Activated T-cell treated with anti-CD3 and anti-CD28 coated beads, Interleukin-2, amount 50 U/mL, for 72 hours (primary cell): ENCODE measurements around the gene DSG1. TPM values are rescaled to one million over a fixed set of nuclear protein-coding genes. Genes with fewer than 3 reads are reported as not detected.

ENCODE experiments used
- ATAC-seq, 2 donors: fragments of 150-1000 bp; cut with Tn5 transposase; replicated peaks in 1 of 2; 2 replicates each; pipeline ENCODE4 v1.10.0; 2021; ENCODE audit warnings: moderate library complexity in 2 of 2, mild to moderate bottlenecking in 1 of 2
- DNase-seq, 2 donors: peaks; one replicate each; pipeline ENCODE4 v3.0.0; 2021 to 2022; ENCODE audit warnings: mixed read lengths in 1 of 2
- H3K27ac Mint-ChIP-seq: one replicate; pipeline ENCODE4 v1.8.0; 2022; ENCODE audit warnings: mild to moderate bottlenecking, moderate library complexity, mixed read lengths
- H3K27me3 Mint-ChIP-seq: one replicate; pipeline ENCODE4 v1.8.0; 2022; ENCODE audit warnings: low read depth, mixed read lengths
- H3K36me3 Mint-ChIP-seq, 2 donors: one replicate each; pipeline ENCODE4 v1.8.0; 2022; ENCODE audit warnings: mixed read lengths in 2 of 2, mild to moderate bottlenecking in 1 of 2; ENCODE audit not compliant: insufficient read depth in 2 of 2
- H3K4me1 Mint-ChIP-seq: one replicate; pipeline ENCODE4 v1.8.0; 2022; ENCODE audit warnings: low read depth, mixed read lengths
- H3K4me3 Mint-ChIP-seq, 2 donors: one replicate each; pipeline ENCODE4 v1.8.0; 2022; ENCODE audit warnings: mild to moderate bottlenecking in 2 of 2, mixed read lengths in 2 of 2, moderate library complexity in 2 of 2
- H3K9me3 Mint-ChIP-seq, 2 donors: one replicate each; pipeline ENCODE4 v1.8.0; 2022; ENCODE audit warnings: mixed read lengths in 2 of 2
- total RNA-seq, 2 donors: library from RNA; stranded (reverse); gene quantifications; one replicate each; pipeline ENCODE4 v1.2.3, GENCODE V29; 2022

Gene DSG1
- total RNA-seq, 2 donors from 2014 or later = not detected

- H3K27me3 Mint-ChIP-seq = no peaks in the 10 kb centered on the region
- no peak for ATAC-seq
- DNase-seq = no peak
- no peaks in the 10 kb centered on the region for H3K4me1 Mint-ChIP-seq
- no peaks in the 10 kb centered on the region for H3K36me3 Mint-ChIP-seq
- H3K27ac Mint-ChIP-seq = no peak overlapping the region
- H3K9me3 Mint-ChIP-seq = peaks cover 0 to 2% of the 10 kb centered on the region in 2 donors
- H3K4me3 Mint-ChIP-seq = no peak overlapping the region
These were observed 51.5 kb downstream of the DSG1 start for GRCh38 chr18:31369478-31369877.

DNA sequence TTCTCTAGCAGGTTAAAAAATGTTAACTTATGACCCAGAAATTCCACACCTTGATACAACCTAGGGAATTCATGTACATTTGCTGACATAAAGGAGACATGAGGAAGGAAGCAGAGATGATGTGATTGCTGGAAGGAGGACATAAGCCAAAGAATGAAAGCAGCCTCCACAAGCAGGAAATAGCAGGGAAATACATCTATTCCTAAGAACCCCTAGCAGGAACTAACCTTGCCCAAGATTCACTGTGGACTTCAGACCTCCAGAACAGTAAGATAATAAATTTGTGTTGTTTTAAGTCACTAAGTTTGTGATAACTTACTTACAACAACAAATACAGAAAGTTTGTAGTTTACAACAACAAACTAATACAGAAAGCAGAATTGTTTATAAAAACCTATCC is 54.0 kb downstream of the DSG1 start:
- Mint-ChIP-seq H3K36me3 (no peaks in the 10 kb centered on the region), H3K4me3 (no peak overlapping the region), H3K9me3 (peaks cover 0 to 2% of the 10 kb centered on the region in 2 donors), H3K27ac (no peak overlapping the region), H3K27me3 (no peaks in the 10 kb centered on the region), H3K4me1 (no peaks in the 10 kb centered on the region)
- ATAC-seq (no peak), DNase-seq (no peak)

DNA sequence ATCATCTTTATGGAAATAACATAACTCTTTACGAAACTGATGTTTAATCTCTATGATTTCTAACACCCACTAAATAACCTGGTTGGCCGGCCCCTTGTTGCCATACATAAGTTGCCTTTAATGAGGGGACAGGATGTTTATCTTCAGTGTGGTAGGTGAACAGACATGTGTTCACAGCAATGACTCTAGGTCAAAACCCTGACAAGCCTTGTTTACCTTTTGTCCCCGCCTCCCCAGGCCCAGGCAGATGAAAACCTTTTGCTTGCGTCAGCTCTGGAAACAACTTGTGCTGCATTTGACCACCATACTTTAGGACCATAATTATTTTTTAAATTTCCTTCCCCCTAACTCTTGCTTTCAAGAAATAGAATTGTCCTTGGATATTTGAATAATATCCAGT is 55.7 kb downstream of the DSG1 start:
- DNase-seq (no peak), ATAC-seq (no peak)
- H3K27me3 Mint-ChIP-seq = no peaks in the 10 kb centered on the region
- no peaks in the 10 kb centered on the region for H3K36me3 Mint-ChIP-seq
- no peak overlapping the region for H3K27ac Mint-ChIP-seq
- peaks cover 0 to 2% of the 10 kb centered on the region in 2 donors for H3K9me3 Mint-ChIP-seq
- no peaks in the 10 kb centered on the region for H3K4me1 Mint-ChIP-seq
- H3K4me3 Mint-ChIP-seq = no peak overlapping the region

GRCh38 chr18:31376477-31376876 is 58.5 kb downstream of the DSG1 start, which contains the start of gene DSG4:
Gene DSG4 (plus strand): TSS chr18:31376777. CDS start chr18:31376912, 135 bp downstream.
- ATAC-seq (no peak), DNase-seq (no peak)
- H3K4me3 Mint-ChIP-seq = no peak within 1 kb of the TSS
- no peaks in the 10 kb centered on the region for H3K27me3 Mint-ChIP-seq
- no peak within 1 kb of the TSS for H3K27ac Mint-ChIP-seq
- H3K36me3 Mint-ChIP-seq = no peaks in the 10 kb centered on the region
- H3K9me3 Mint-ChIP-seq = peaks cover 2 to 4% of the 10 kb centered on the region in 2 donors
- no peaks in the 10 kb centered on the region for H3K4me1 Mint-ChIP-seq

GRCh38 chr18:31380912-31381311 is 63.0 kb downstream of the DSG1 start:
- Mint-ChIP-seq H3K27me3 (no peaks in the 10 kb centered on the region), H3K4me1 (no peaks in the 10 kb centered on the region), H3K27ac (no peak overlapping the region), H3K36me3 (no peaks in the 10 kb centered on the region), H3K4me3 (no peak overlapping the region), H3K9me3 (peaks cover 4 to 5% of the 10 kb centered on the region in 2 donors)
- DNase-seq (no peak), ATAC-seq (no peak)

DNA sequence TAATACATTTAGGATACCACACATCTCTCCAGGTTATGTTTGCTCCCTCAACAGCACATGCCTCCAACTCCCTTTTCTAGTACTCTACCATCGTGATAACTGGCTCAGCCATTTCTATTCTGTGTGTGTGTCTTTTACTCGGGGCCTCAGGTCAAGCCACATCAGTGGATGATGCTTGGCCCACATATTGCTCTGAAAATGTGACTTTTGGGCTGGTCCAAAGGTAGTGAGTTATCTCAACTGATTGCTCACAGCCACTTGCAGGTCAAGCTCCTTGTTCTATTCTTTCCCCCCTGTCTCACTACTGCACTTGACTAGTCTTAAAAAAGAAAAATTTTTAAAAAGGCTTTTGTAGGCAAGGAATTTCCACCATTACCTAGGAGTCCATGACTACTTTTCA is 64.1 kb downstream of the DSG1 start:
- Mint-ChIP-seq H3K4me1 (no peaks in the 10 kb centered on the region), H3K4me3 (no peak overlapping the region), H3K9me3 (peaks cover 4 to 5% of the 10 kb centered on the region in 2 donors), H3K27ac (no peak overlapping the region), H3K27me3 (no peaks in the 10 kb centered on the region), H3K36me3 (no peaks in the 10 kb centered on the region)
- ATAC-seq (no peak), DNase-seq (no peak)

DNA sequence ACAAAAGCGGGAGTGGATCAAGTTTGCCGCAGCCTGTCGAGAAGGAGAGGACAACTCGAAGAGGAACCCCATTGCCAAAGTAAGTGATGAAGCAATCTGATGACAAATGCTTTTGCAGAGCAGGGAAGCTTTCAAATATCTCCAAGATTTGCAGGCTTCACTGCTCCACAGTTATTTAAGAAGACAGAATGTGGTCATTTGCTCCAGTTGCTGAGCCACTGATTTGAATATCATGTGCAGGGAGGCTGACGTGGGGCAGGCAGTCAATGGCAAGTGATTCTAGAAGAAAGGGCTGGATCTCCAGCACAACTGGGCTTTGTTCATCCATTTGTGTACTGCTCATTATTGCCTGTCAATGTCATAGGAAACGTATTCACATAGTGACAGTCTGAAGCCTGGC is 68.8 kb downstream of the DSG1 start:
- peaks cover 3% of the 10 kb centered on the region in 2 donors for H3K9me3 Mint-ChIP-seq
- no peak overlapping the region for H3K4me3 Mint-ChIP-seq
- H3K27me3 Mint-ChIP-seq = no peaks in the 10 kb centered on the region
- no peaks in the 10 kb centered on the region for H3K36me3 Mint-ChIP-seq
- ATAC-seq = no peak
- no peak for DNase-seq
- H3K4me1 Mint-ChIP-seq = no peaks in the 10 kb centered on the region
- H3K27ac Mint-ChIP-seq = no peak overlapping the region

GRCh38 chr18:31393286-31393685 is 75.3 kb downstream of the DSG1 start:
- H3K36me3 Mint-ChIP-seq = no peaks in the 10 kb centered on the region
- no peaks in the 10 kb centered on the region for H3K27me3 Mint-ChIP-seq
- H3K27ac Mint-ChIP-seq = no peak overlapping the region
- ATAC-seq (no peak), DNase-seq (no peak)
- peaks cover 0 to 3% of the 10 kb centered on the region in 2 donors for H3K9me3 Mint-ChIP-seq
- H3K4me3 Mint-ChIP-seq = no peak overlapping the region
- no peaks in the 10 kb centered on the region for H3K4me1 Mint-ChIP-seq

DNA sequence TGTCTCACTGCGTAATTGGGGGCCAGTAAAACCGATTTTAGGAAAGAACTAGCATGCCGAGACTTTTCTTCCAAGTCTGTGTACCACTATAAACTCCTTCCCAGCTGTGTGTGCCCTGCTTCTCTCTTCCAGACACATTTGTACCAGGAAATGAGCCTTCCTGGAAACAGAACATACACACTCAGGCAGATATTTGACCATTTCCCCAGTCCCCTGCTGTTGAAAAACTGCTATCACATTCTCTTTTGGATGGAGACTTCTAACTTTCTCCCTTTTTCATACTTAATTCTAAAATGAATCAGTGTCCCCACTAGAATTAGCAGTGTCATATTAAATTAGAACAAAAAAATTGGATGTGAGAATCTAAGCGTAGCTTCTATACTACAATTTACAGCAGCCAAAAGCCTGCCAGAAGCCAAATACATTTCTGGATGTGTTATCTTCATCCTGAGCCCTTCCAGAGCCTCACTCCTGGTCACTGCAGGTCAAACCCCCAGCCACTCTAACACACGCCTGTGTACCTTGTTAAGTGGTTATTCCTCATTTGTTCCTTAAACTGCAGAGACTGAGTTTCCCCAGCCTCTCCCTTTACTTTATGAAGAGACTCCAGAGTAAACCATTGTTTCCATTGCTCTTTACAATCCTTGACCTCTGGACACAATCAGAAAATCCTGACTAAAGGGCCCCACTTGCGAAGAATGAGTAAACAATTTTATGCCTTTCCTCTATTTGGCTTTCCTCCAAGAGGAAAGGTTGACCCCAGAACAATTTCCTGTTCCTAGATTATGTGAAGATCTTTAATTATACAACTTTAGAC is 79.0 kb downstream of the DSG1 start:
- ATAC-seq (no peak), DNase-seq (no peak)
- Mint-ChIP-seq H3K4me3 (no peak overlapping the region), H3K27me3 (no peaks in the 10 kb centered on the region), H3K36me3 (no peaks in the 10 kb centered on the region), H3K27ac (no peak overlapping the region), H3K9me3 (no peaks in the 10 kb centered on the region), H3K4me1 (no peaks in the 10 kb centered on the region)

DNA sequence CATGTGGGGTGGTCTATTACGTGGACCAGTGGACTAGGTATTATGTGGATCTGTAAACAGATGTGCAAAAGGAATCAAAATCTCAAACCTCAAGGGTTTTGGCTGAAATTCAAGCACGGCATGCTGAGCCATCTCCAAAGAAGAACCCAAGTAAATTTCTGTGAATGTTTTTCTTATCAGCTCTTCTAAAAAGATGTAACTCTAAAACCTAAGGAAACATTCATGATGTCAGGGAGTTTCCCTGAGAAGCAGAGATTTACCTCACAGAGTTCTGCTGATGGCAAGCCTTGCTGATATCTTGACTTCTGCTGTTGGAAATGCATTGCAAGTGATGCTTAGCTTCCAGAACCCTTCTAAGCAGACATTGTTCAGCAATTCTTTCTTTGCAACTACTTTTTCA is 80.2 kb downstream of the DSG1 start:
- Mint-ChIP-seq H3K4me1 (no peaks in the 10 kb centered on the region), H3K36me3 (no peaks in the 10 kb centered on the region), H3K9me3 (no peaks in the 10 kb centered on the region), H3K27ac (no peak overlapping the region), H3K4me3 (no peak overlapping the region), H3K27me3 (no peaks in the 10 kb centered on the region)
- DNase-seq = no peak
- no peak for ATAC-seq

DNA sequence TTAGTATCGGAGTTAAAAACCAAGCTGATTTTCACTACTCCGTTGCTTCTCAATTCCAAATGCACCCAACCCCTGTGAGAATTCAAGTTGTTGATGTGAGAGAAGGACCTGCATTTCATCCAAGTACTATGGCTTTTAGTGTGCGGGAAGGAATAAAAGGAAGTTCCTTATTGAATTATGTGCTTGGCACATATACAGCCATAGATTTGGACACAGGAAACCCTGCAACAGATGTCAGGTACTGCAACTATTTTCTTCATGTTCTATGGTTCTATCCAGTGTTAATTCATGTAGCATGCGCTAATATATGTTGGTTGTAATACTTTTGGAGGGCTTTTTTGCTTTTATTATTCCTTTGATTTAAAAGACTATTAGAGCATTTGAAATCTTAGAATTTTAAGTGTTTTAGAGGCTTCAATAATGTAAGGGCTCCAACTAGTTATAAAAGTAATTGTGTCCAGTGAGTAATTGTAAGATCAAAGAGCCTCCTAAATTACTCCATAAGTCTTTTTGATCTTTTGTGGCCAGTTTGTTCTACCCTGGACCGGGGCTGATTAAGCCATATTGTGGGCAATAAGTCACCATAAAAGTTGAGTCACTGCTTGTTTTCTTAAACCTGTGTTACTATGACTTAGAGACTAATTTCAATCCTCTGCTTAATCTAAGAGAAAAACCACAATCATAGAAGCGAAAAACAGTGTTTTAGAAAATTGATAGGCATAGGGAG is 81.5 kb downstream of the DSG1 start:
- H3K4me1 Mint-ChIP-seq = no peaks in the 10 kb centered on the region
- H3K9me3 Mint-ChIP-seq = no peaks in the 10 kb centered on the region
- DNase-seq (no peak), ATAC-seq (no peak)
- no peak overlapping the region for H3K27ac Mint-ChIP-seq
- H3K27me3 Mint-ChIP-seq = no peaks in the 10 kb centered on the region
- H3K36me3 Mint-ChIP-seq = no peaks in the 10 kb centered on the region
- H3K4me3 Mint-ChIP-seq = no peak overlapping the region

DNA sequence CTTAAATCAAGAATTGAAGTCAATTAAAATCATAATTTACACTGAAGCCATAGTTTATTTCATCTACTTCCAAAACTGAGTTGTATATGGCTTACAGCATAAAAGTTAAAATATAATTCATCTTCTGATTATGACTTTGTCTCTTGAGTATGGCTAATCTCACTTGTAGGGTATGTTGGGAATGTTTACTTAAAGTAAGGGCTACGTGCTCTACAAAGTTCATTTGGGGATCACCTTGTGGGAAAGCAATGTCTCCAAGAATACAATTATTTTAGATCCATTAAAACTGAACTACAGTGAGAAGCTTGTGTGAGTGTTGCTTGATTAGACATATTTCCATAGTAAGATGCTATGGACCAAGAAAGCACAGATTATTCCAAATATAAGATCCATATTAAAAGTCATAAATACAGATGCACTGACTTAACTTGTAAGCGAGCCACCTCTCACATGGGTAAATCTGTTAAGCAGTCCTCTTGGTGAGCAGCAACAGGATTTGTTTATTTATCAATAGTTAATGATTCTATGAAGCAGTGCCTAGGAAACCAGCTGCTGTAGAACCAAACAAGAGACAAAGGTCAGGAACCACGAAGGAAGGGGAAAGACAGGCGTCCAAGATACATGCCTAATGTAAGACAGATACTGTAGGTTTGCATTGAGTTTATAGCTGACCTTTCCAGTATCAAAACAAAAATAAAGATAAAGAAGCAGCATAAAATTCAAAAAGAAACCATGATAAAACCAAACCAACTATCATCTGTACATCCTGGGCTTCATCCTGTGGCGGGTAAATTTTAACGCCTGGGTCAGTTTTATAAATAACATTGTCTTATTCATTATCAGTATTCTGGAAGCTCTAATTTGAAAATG is 83.4 kb downstream of the DSG1 start:
- ATAC-seq (no peak), DNase-seq (no peak)
- Mint-ChIP-seq H3K36me3 (no peaks in the 10 kb centered on the region), H3K9me3 (no peaks in the 10 kb centered on the region), H3K4me3 (no peak overlapping the region), H3K4me1 (no peaks in the 10 kb centered on the region), H3K27me3 (no peaks in the 10 kb centered on the region), H3K27ac (no peak overlapping the region)

- H3K27ac Mint-ChIP-seq = no peak overlapping the region
- H3K36me3 Mint-ChIP-seq = no peaks in the 10 kb centered on the region
- H3K27me3 Mint-ChIP-seq = no peaks in the 10 kb centered on the region
- ATAC-seq (no peak), DNase-seq (no peak)
- peaks cover 1 to 2% of the 10 kb centered on the region in 2 donors for H3K9me3 Mint-ChIP-seq
- peaks cover under 1% of the 10 kb centered on the region for H3K4me1 Mint-ChIP-seq
- H3K4me3 Mint-ChIP-seq = no peak overlapping the region
These were observed 84.0 kb downstream of the DSG1 start for GRCh38 chr18:31402026-31402373.
